Skeletal muscle cell (primary cell): ENCODE measurements around the gene CRELD2.
"Not testable (repeated sequence)": the region's sequence is repeated elsewhere in the genome, so short reads cannot be mapped to it uniquely, and the experiment has no call there.

ENCODE experiments used
- DNase-seq: peaks from one replicate; pipeline ENCODE4 v3.0.0-alpha.2; 2010; ENCODE audit warnings: low read depth
- H3K4me3 ChIP-seq: 2 replicates; pipeline ENCODE4 v1.5.1; 2011; ENCODE audit warnings: low read depth, mild to moderate bottlenecking, control low read depth, low read length, moderate library complexity

Gene CRELD2

DNA sequence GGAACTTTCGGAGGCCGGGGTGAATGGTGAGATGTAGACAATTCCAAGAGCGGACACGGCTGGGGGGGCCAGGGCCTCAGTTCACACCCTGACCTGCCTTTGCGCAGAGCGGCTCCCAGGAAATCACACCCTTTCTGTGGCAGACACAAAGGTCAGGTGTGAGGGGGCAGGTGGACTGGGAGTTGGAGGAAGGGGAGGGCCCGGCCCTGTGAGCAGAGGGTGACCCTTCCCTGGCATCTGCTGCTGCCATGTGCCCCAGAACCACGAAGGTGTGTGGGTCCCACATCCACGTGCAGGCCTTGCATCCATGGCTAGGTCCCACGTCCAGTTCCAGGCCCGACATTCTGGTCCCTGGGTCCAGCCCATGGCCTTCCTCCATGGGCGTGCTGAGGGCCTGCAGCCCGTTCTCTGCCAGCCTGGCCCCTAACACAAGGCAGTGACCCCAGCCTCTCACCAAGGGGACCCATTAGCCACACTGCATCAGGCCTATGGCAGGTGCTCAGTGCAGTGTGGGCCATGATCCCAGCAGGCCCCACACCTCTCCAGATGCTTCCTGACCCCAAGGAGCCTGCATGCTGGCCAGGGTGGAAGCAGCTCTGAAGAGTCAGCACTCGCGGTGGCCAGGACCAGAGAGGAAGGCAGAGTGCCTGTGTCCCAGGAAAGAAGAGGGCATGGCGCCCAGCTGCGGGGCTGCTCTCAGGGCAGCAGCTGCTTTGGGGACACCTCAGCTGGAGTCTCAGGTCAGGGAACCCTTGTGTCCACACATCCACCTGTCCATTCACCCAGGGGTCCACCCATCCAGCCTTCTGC is 23.3 kb downstream of the CRELD2 start:
- no peak for DNase-seq
- no peak overlapping the region for H3K4me3 ChIP-seq

DNA sequence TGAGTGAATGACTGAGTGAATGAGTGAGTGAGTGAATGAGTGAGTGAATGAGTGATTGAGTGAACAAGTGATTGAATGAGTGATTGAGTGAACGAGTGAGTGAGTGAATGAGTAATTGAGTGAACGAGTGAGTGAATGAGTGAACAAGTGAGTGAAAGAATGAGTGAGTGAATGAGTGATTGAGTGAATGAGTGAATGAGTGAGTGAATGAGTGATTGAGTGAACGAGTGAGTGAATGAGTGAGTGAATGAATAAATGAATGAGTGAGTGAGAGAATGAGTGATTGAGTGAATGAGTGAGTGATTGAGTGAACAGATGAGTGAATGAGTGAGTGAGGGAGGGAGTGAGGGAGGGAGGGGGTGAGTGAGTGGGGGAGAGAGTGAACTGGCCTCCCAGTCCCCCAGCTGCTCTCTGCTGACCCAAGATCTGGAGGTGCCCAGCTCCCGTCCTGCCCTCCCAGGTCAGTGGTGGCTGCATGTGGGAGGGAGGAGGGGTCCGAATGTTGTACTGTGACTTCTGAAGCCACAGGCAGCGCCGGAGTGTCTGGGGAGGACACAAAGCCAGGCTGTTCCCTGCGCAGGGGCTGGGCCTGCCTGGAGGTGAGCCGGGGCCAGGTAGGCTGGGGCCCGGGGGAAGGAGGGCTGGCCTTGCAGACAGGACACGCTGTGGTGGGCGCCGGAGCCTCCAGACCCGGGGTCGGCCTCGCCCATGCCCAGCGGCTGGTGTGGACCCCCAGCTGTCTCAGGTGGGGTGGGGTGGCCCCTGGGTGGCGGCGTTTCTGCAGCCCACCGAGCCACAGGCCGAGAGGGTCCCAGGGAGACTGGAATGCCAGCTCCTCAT is 24.4 kb downstream of the CRELD2 start:
- H3K4me3 ChIP-seq = no peak overlapping the region
- DNase-seq = no peak

DNA sequence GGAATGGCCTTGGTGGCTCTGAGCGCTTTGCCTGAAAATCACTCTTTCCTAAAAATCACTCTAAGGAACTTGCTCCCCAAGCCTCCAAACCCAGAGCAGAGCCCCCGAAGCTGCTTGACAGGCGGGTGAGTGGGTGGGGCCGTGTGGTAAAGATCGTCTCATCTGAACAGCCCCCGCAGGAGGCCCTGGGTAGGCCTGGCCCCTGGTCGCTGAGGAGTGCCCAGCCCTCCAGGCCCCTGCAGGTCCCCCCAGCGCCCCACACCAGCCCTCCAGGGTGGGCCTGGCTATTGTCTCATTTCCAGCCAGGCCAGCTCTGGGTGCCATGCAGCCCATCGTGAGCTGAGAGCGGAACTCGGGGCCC is 25.0 kb downstream of the CRELD2 start:
- no peak overlapping the region for H3K4me3 ChIP-seq
- DNase-seq = no peak

DNA sequence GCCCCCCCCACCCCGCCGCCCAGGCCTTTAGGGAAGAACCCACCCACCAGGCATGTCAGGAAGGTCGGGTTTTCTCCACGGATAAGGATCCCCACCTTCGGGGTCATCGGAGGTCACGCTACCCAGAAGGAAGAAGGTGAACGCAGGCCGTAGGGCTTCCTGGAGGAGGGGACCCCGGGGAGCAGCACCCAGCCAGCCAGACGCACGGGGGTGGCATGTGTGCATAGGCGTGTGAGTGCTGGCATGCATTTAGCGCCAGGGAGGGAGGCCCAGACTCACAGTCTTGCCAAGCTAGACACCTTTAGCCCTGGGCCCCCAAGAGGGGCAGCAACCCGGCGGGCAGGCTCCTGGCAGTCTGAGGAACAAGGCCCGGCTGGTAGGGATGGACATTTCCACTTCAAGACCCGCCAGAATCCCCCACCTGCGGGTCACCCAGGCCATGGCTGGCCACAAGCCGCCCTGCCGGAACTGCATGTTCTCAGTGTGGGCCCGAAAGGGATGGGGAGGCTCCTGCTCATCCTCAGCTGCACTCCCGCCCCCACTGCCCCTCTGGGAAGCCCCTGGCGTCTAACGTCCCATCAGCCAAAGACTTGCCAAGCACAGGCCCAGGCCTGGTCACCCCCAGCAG is 25.5 kb downstream of the CRELD2 start:
- DNase-seq = no peak
- no peak overlapping the region for H3K4me3 ChIP-seq

DNA sequence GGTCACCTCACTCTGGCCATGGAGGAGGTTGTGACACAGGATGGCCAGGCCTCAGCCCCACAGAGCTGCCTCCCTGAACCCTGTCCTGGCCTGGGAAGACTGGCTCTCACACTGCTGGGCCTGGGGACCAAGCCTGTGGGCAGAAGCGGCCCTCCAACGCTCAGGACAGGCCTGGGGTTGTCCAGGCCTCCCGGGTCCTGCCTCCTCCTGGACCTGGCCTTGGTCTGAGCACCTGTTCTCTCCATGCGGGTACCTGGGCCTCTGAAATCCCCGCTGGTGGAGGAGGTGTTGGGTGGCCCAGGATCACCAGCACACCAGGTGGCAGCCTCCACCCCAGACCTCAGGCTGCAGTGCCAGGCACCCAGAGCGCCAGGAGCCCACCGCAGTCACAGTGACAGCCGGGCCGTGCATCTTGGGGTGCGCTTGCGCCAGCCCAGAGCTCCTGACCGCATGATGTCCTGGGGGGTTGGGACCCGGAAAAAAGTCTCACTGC is 26.0 kb downstream of the CRELD2 start:
- no peak for DNase-seq

DNA sequence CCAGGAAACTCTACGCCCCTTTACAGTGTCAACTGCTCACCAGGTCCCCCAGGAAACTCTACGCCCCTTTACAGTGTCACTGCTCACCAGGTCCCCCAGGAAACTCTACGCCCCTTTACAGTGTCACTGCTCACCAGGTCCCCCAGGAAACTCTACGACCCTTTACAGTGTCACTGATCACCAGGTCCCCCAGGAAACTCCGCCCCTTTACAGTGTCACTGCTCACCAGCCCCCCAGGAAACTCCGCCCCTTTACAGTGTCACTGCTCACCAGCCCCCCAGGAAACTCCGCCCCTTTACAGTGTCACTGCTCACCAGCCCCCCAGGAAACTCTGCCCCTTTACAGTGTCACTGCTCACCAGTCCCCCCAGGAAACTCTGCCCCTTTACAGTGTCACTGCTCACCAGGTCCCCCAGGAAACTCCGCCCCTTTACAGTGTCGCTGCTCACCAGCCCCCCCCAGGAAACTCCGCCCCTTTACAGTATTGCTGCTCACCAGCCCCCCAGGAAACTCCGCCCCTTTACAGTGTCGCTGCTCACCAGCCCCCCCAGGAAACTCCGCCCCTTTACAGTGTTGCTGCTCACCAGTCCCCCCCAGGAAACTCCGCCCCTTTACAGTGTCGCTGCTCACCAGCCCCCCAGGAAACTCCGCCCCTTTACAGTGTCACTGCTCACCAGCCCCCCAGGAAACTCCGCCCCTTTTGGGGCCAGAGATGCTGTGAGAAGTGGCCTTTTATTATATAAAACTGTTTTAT is 26.8 kb downstream of the CRELD2 start:
- H3K4me3 ChIP-seq, DNase-seq: not testable (repeated sequence)

More for the DNA sequence above, 26.0 kb downstream of the CRELD2 start:
- H3K4me3 ChIP-seq = no peak overlapping the region

DNA sequence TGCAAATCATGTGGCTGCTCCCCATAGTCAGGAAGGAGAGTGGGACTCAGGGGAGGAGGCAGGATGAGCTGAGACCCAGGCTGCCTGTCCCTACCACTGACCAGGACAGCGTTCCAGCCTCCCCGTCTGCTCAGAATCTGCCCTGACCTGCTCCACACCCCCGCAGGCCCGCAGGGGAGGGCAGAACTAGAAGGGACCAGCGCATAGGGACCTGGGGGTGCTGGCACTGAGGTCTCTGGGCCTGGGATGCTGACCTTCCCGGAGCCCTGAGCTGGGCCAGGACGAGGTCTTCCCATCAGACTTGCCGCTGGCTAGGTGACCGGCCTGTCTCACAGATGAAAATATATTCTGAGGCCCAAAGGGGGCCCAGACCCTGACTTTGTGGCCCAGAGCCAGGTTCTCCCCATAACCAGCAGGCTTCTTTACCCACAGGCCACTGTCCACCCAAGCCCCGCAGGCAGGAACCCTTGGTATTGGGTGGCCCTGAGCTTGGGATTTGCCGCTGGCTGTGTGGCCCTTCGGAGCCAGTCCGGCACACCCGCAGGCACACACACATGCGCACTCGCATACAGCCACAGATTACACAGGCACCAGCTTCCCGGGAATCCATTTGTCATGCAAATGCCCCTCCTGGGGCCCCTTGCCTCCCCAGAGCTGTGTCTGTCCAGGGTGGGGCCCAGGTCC is 28.3 kb downstream of the CRELD2 start:
- H3K4me3 ChIP-seq = no peak overlapping the region

DNA sequence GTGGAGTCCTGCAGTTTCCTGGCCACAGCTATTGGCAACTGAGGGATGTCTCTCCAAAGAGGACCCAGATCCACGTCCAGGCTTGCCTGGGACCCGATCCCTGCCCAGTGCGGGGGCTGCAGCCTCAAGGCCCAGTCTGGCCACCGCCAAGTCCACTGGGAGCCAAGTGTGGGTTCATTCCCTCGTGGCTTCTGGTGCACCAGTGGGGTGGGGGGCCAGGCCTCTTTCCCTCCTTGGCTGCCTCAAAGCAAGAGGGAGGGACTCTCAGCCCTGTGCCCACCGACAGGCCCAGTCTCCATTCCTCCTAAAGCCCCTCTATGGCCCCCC is 28.8 kb downstream of the CRELD2 start:
- DNase-seq = no peak

More for the DNA sequence above, 28.3 kb downstream of the CRELD2 start:
- DNase-seq = no peak

DNA sequence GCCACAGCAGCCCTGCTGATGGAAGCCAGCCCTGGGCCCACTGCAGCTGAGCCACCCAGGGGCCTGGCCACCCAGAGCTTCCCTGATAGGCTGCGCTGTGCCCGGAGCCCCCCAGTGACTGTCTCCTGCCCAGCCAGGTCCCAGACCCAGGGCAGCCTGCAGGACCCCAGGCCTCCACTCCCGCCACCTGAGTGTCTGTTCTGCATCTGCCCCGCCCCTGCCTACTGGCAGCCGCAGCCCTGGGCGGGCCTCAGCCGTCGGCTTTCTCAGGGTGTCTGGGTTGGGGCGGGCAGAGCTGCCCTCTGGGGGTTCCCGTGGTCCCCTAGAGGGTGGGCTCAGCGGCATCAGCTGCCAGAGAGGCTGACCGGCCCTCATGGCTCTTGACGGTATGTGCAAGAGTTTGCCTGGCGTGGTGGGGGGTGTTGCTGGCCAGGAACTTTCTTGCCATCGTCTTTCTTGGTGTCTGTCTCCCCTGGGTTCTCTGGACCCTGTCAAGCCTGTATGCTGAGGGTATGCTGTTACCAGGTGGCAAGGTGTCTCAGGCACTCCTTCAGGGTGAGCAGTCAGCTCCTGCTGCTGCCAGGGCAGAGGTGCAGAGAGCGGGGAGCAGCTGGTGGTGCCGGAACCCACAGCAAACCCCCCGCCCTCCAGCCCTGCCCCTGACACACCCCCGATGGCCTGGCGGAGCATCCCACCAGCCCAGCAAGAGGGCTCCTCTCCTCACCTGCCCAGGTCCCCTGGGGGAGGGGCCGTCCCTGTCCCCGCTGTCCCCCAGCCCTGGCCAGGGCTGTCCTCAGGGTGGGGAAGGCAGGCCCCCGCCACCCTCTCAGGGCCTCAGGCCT is 29.9 kb downstream of the CRELD2 start:
- no peak for DNase-seq
- no peak overlapping the region for H3K4me3 ChIP-seq

More for the DNA sequence above, 28.8 kb downstream of the CRELD2 start:
- no peak overlapping the region for H3K4me3 ChIP-seq

DNA sequence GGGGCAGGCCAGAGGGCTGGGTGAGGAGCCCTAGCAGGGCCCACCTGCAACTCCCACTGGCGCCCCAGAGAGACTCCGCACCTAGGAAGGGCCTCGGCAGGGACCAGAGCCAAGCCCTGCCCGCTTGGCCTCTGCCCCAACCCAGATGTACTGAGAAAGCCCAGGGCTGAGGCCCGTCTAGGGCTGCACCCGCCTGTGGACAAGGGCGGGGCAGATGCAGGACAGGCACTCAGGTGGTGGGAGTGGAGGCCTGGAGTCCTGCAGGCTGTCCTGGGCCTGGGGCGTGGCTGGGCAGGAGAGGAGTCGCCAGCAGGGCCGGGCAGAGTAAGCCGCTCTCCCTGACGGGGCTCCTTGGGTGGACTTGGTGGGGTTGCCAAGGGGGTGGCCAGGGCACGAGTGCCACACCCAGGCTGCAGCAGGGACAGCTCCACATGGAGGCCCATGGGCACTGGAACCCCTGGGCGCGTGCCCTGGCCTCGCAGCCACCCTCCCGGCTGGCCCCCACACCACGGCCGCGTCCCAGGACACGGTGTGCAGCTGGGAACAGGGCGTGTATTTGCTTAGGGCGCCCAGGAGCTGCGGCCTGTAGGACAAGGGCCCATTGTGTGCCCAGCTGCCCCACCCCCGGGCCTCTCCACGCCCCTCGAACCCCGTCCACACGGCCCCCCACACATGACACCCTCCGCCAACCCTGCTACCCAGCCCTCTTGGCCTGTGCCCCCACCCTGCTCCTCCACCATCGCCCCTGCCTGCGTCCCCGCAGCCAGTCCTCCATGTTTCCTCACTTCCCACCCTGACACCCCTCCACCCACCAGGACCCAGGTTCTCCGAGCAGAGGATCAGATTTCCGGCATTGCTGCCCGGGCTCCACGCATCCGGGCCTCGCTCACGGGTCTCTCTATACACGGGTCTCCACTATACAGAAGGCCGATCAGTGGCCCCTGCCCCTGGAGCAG is 30.8 kb downstream of the CRELD2 start:
- no peak overlapping the region for H3K4me3 ChIP-seq
- no peak for DNase-seq

DNA sequence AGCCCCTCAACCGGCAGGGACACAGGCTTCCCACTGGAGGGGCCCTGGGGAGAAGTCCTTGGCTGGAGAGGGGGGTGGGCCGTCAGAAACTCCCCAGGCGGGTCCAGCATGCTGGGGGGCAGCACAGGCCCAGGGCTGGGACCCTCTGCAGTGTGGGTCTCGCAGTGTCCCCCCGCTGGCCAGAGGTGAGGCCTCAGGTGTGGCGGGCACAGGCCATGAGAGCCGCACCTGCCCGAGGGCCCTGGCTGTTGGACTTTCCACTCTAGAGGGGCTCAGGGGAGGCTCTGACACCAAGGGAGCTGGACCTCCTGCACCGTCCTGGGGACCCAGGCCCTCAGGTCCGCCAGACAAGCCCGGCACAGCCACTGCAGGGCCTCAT is 31.5 kb downstream of the CRELD2 start:
- no peak overlapping the region for H3K4me3 ChIP-seq
- DNase-seq = no peak

DNA sequence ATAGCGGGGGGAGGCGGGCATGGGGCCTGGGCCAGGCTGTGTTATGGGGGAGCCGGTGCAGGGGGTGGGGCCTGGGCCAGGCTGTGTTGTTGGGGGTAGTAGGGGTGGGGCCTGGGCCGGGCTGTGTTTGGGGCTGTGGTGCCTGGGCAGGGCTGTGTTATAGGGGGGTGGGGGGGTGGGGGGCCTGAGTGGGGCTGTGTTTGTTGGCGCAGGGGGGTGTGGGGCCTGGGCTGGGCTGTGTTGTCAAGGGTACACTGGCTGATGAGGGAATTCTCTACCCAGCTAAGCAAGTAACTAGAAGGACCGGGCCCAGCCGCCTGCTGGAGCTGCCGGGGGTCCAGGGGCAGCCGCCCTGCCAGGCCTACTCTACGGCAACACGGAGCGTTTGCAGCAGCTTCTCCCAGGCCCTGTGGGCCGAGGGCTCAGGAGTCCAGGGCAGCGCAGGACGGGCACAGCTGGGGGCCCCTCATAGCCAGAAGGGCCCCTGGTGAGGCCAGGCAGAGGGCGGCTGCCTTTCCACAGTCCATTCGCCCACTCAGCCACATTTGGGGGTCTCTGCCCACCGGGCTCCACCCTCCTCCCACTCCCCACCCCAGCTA is 32.1 kb downstream of the CRELD2 start:
- H3K4me3 ChIP-seq = no peak overlapping the region
- DNase-seq = no peak

DNA sequence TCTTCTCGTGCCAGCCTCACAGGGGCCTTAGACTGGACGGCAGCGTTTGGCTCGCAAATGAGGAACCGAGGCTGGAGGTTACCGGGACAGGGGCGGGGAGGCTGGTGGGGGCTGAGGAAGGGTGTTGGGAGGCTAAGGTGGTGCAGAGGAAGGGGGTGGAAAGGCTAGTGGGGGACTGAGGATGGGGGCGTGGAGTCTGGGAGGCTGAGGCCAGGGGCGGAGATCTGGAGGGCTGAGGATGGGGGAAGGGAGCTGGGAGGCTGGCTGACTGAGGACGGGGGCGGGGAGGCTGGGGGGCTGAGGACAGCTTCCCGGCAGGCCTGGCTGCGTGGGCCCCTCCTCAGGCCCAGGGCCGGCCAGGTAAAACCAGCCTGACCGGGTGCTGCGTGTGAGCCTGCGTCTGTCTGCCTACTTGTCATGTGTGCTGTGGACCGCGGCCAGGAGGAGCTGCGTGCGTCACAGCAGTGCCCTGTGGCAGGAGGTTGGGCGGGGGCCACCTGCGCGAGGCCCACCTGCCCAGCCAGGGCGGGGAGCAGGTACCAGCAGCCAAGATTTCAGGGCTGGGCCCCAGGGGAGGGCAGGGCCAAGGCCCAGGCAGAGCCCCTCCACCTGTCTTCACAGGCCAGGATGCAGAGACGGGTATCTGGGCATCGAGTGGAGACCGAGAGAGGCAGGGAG is 32.7 kb downstream of the CRELD2 start:
- DNase-seq = no peak
- H3K4me3 ChIP-seq = no peak overlapping the region

DNA sequence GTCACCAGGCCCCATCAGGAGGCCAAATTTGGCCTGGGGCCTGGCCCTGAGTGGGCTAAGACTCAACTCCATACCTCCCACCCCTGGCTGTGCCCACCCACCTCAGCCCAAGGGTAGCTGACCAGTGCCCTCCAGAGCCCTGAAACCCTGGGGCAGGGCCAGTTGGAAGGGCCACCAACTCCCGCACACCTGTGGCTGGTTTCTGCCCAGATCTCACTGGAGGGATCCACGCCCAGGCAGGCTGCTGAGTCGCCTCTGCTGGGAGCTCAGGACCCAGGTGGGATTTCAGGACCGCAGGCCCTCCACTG is 33.2 kb downstream of the CRELD2 start:
- H3K4me3 ChIP-seq = no peak overlapping the region
- DNase-seq = no peak

DNA sequence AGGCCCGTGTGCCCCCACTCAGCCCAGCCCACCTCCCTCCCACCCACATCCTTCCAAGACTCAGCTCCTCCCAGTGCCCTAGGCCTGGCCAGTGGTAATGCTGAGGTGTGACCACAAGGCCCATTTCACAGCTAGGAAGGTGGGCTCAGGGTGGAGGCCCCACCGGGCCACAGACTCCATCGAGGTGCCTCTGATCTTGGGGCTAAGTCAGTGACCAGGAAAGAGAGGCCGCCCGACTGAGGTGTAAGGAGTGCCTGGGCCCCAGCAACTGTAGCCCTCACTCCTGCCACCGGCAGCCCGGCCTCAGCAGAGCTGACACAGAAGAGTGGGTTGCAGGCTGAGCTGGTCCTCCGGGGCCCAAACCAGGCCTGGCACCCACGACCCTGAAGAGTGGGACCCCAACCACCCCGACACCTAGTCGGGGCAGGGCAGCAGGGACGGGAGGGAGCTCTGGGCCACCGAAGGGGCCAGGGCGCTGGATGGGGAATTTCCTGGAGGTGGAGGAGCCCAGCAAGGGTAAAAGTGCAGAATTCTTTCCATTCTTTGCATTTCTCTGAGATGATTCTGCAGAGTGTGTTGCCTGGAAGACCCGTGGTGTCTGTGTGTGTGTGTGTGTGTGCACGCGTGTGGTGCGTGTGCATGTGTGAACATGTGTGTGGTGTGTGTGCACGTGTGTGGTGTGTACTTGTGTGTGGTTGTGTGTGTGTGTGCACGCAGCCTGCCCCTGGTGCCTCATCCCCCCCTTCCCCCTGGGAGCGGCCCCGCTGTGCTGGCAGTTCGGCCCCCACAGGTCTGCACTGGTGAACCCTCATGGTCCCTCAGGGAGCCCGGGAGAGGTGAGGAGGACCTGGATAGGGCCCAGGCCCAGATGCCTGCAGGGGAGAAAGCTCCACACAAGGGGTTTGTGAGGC is 33.8 kb downstream of the CRELD2 start:
- H3K4me3 ChIP-seq = no peak overlapping the region
- no peak for DNase-seq
